GM21390 (cell line): ENCODE measurements around the gene MYO18A.
A peak's percentile ranks its signal among the peaks of the same experiment; 100 is the strongest.
"Not testable (repeated sequence)": the region's sequence is repeated elsewhere in the genome, so short reads cannot be mapped to it uniquely, and the experiment has no call there.

Experiments
- ATAC-seq: cut with Tn5 transposase; IDR thresholded peaks from one replicate; pipeline ENCODE4 v1.9.1; 2021; ENCODE audit not compliant: unreplicated experiment

Gene MYO18A

GRCh38 chr17:29180034-29180787 is at the start of gene MYO18A:
Gene MYO18A (minus strand): TSS chr17:29180398. CDS start chr17:29166940, 13,458 bp downstream.
- ATAC-seq, result peak; percentile 83

- no peak for ATAC-seq
These were observed 45.2 kb upstream of the MYO18A start for GRCh38 chr17:29225396-29225795.

GRCh38 chr17:29221338-29221737 is 41.1 kb upstream of the MYO18A start:
- ATAC-seq, result not testable (repeated sequence)

GRCh38 chr17:29219378-29220047 is 39.3 kb upstream of the MYO18A start:
- ATAC-seq, result no peak

- ATAC-seq, result no peak
These were observed 36.7 kb upstream of the MYO18A start for GRCh38 chr17:29216856-29217255.

GRCh38 chr17:29216181-29216580 is 36.0 kb upstream of the MYO18A start:
- no peak for ATAC-seq

GRCh38 chr17:29215717-29216116 is 35.5 kb upstream of the MYO18A start:
- ATAC-seq, result no peak

GRCh38 chr17:29215174-29215573 is 35.0 kb upstream of the MYO18A start:
- ATAC-seq, result no peak

GRCh38 chr17:29214215-29215146 is 34.3 kb upstream of the MYO18A start:
- ATAC-seq, result no peak

GRCh38 chr17:29212681-29213121 is 32.5 kb upstream of the MYO18A start:
- no peak for ATAC-seq

GRCh38 chr17:29212094-29212631 is 32.0 kb upstream of the MYO18A start:
- no peak for ATAC-seq

- ATAC-seq, result no peak
These were observed 30.7 kb upstream of the MYO18A start for GRCh38 chr17:29210879-29211278.

GRCh38 chr17:29209073-29209472 is 28.9 kb upstream of the MYO18A start:
- no peak for ATAC-seq

GRCh38 chr17:29207975-29208374 is 27.8 kb upstream of the MYO18A start:
- no peak for ATAC-seq

- ATAC-seq, result no peak
These were observed 24.8 kb upstream of the MYO18A start for GRCh38 chr17:29205047-29205446.

GRCh38 chr17:29204068-29204804 is 24.0 kb upstream of the MYO18A start:
- ATAC-seq, result not testable (repeated sequence)

- ATAC-seq, result no peak
These were observed 17.5 kb upstream of the MYO18A start for GRCh38 chr17:29197516-29198272.

GRCh38 chr17:29196769-29197515 is 16.7 kb upstream of the MYO18A start:
- ATAC-seq, result no peak
